K562 (cell line): ENCODE results near the gene SEC14L5. TPM values are rescaled to one million over a fixed set of nuclear protein-coding genes. Genes with fewer than 3 reads are reported as not detected.

Experiments used
- ATAC-seq: fragments of 200-7000 bp; cut with Tn5 transposase; 3 replicates; pipeline ENCODE4 v1.9.1; 2020; ENCODE audit warnings: moderate library complexity
- BruUV-seq: library from RNA; stranded (reverse); fragments of 400-500 nt; replicated peaks from 2 replicates; lab custom pipeline; 2021; lab: Mats Ljungman, UMichigan
- CTCF ChIA-PET: fragments of 300-600 bp; formaldehyde crosslinking; extraction: SDS; loops from one replicate; lab custom pipeline; 2021; ENCODE audit warnings: low intra/inter-chr PET ratio; lab: Yijun Ruan, JAX
- POLR2A ChIA-PET: fragments of 300-600, 350-650 bp; sonication (Branson Sonifier 250); formaldehyde crosslinking; extraction: SDS; loops from one replicate; lab custom pipeline; 2021; ENCODE audit warnings: antibody characterized with exemption, inconsistent platforms; lab: Yijun Ruan, JAX
- DNase-seq, 4 experiments: peaks; one replicate each; pipeline versions ENCODE4 v3.0.0 to v3.0.0-alpha.2; 2011 to 2018; ENCODE audit warnings: low spot score in 3 of 4, mixed read lengths in 3 of 4; ENCODE audit errors: extremely low read depth in 1 of 4
- FAIRE-seq: peaks from 2 replicates; lab custom pipeline; 2011; peaks lifted over from hg19 to GRCh38; lab: Jason Lieb, UNC
- H2AFZ ChIP-seq: 2 replicates; pipeline ENCODE4 v1.6.0; 2011; ENCODE audit warnings: low read depth, low read length, control low read depth, inconsistent platforms
- H3K27ac ChIP-seq: fragments of 200-600 bp; 3 replicates; pipeline ENCODE4 v1.8.0; 2011; ENCODE audit warnings: low read depth, mild to moderate bottlenecking, control low read depth, inconsistent platforms, low read length, moderate library complexity, mixed read lengths; ENCODE audit errors: extremely low read depth
- H3K27me3 ChIP-seq, 2 experiments: fragments of 300-600 bp in 1 of 2; 2 replicates in 1 of 2; 3 replicates in 1 of 2; pipeline versions ENCODE4 v1.6.0 to v1.8.0; 2011; ENCODE audit warnings: inconsistent platforms in 2 of 2, low read length in 2 of 2, mild to moderate bottlenecking in 1 of 2, mixed read lengths in 1 of 2, moderate library complexity in 1 of 2; ENCODE audit not compliant: control insufficient read depth in 2 of 2, insufficient read depth in 2 of 2
- H3K36me3 ChIP-seq: fragments of 300-600 bp; 3 replicates; pipeline ENCODE4 v1.8.0; 2011; ENCODE audit warnings: mild to moderate bottlenecking, low read length, inconsistent platforms; ENCODE audit not compliant: control insufficient read depth, insufficient read depth
- H3K4me1 ChIP-seq, 2 experiments: fragments of 200-600 bp in 1 of 2; replicated peaks in 1 of 2; 2 replicates in 1 of 2; 3 replicates in 1 of 2; pipeline versions ENCODE4 v1.5.1 to v1.8.0; 2011; ENCODE audit warnings: inconsistent platforms in 2 of 2, low read length in 2 of 2, mild to moderate bottlenecking in 1 of 2, mixed read lengths in 1 of 2, moderate library complexity in 1 of 2; ENCODE audit not compliant: control insufficient read depth in 2 of 2, insufficient read depth in 2 of 2
- H3K4me2 ChIP-seq: 2 replicates; pipeline ENCODE4 v1.6.1; 2011; ENCODE audit warnings: low read length, control low read depth, inconsistent platforms, mixed read lengths; ENCODE audit not compliant: insufficient read depth
- H3K4me3 ChIP-seq: fragments of 200-600 bp; sonication (generic), shearing (Covaris generic); 2 replicates; pipeline ENCODE4 v1.5.1; 2016; ENCODE audit warnings: control low read depth, inconsistent platforms
- H3K79me2 ChIP-seq: fragments of 200-600 bp; 3 replicates; pipeline ENCODE4 v1.8.0; 2011; ENCODE audit warnings: low read length, inconsistent platforms; ENCODE audit not compliant: control insufficient read depth, insufficient read depth
- H3K9ac ChIP-seq, 2 experiments: 2 replicates each; pipeline versions ENCODE4 v1.6.0 to v1.6.1; 2011; ENCODE audit warnings: low read depth in 2 of 2, low read length in 2 of 2, control low read depth in 1 of 2, inconsistent platforms in 1 of 2, mild to moderate bottlenecking in 1 of 2, mixed read lengths in 1 of 2; ENCODE audit not compliant: insufficient read depth in 1 of 2
- H3K9me1 ChIP-seq: one replicate; pipeline ENCODE4 v1.6.0; 2011; ENCODE audit warnings: inconsistent platforms, mild to moderate bottlenecking, low read length, moderate library complexity; ENCODE audit not compliant: control insufficient read depth, insufficient read depth
- H3K9me3 ChIP-seq: replicated peaks from 2 replicates; pipeline ENCODE4 v1.5.1; 2011; ENCODE audit warnings: low read depth, low read length, inconsistent platforms; ENCODE audit not compliant: control insufficient read depth, insufficient read depth
- H4K20me1 ChIP-seq: replicated peaks from 2 replicates; pipeline ENCODE4 v1.6.1; 2011; ENCODE audit warnings: low read length, inconsistent platforms, mixed read lengths; ENCODE audit not compliant: control insufficient read depth, insufficient read depth
- CBFA2T3 ChIP-seq: fragments of 450-650 bp; IDR thresholded peaks from 2 replicates; pipeline ENCODE4 v1.6.1; 2017
- FOS ChIP-seq: IDR thresholded peaks from 3 replicates; pipeline ENCODE4 v1.6.1; 2011; ENCODE audit not compliant: insufficient read length; ENCODE audit errors: extremely low read depth
- STAG1 ChIP-seq: sonication (generic); formaldehyde crosslinking; IDR thresholded peaks from 2 replicates; pipeline ENCODE4 v1.5.0; 2020; ENCODE audit warnings: missing genetic modification reagents, borderline replicate concordance
- ZFP36 ChIP-seq: fragments of 150-350 bp; IDR thresholded peaks from 2 replicates; pipeline ENCODE4 v1.6.1; 2018; ENCODE audit warnings: low read length, low read depth; ENCODE audit not compliant: partially characterized antibody
- WGBS: fragments of 100-300 bp; shearing (Covaris generic); methylation state at CpG from one replicate; pipeline ENCODE4 v1.1.6; 2016; ENCODE audit warnings: low coverage, mixed read lengths; ENCODE audit not compliant: insufficient coverage; ENCODE audit errors: missing lambda C conversion rate; 5-methylcytosine and 5-hydroxymethylcytosine counted together
- in situ Hi-C: fragments of 300-500 bp; cut with MboI; formaldehyde crosslinking; loops from 4 replicates; pipeline ENCODE4 v1.15.0; 2018; ENCODE audit warnings: inconsistent platforms, mixed read lengths
- intact Hi-C: fragments of 100-400 bp; cut with micrococcal nuclease; formaldehyde crosslinking; loops from 2 replicates; pipeline ENCODE4 v1.14.2; 2022
- polyA plus RNA-seq, 8 experiments: library from polyadenylated mRNA; depleted of rRNA in 4 of 8; stranded (reverse) in 5 of 8; unstranded in 3 of 8; fragments of >200 nt; fragmentation: Nextera tagmentation in 2 of 8; fragmentation: Illumina TruSeq in 1 of 8; extraction: Ambion mirVana in 2 of 8; extraction: Trizol in 1 of 8; gene quantifications; 2 replicates each; pipeline versions ENCODE4 v1.2.1 to v1.2.3, GENCODE V29; 2011 to 2014; ENCODE audit warnings: inconsistent platforms in 1 of 8, missing spikeins in 1 of 8
- total RNA-seq, 7 experiments: library from RNA; depleted of rRNA in 6 of 7; stranded (reverse); fragments of >200 nt in 6 of 7; fragmentation: Illumina TruSeq in 2 of 7; extraction: Trizol in 2 of 7; gene quantifications; 2 replicates each; pipeline versions ENCODE4 v1.2.1 to v1.2.3, GENCODE V29; 2011 to 2021; ENCODE audit warnings: low replicate concordance in 1 of 7

The SEC14L5 gene
- total and polyA plus RNA-seq, 9 of the 15 experiments (the other 6 are each of a cell fraction or from before 2014, with no cell fraction given) = 0.11 TPM; not detected in 8

DNA sequence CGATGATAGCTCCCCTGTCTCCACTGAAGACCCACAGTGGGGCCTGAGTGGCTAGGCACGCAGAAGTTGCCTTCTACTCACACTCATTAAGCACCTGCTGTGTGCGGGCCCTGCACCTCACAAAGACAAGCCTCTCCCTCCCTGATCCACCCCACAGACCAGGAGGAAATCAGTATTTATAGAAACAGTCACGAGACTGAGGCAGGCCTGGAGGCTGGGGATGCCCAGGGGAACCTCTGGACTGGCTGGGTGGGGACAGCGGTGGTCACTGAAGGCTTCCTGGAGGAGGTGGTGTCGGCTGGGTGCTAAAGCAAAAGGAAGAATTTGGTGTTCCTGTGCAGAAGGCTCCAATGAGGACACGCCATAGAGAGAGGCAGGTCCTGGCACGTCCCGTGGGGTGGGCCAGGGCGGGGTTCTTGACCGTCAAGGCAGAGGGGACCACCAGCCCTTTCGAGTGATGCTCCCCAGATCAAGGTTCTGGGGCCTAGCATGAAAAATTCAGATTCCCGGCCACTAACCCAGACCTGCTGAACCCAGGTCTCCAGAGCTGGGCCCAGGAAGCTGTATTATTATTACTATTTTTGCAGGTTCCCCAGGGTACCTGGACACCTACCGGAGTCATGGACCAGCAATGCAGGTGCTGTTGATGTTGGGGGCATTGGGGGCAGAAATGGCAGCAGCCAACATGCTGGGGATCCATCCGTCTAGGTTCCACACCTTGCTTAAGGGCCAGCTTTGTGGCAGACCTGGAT is 44.2 kb upstream of the SEC14L5 start:
- no peaks in the 10 kb centered on the region for H4K20me1 ChIP-seq
- WGBS = 38% methylated on average over 14 of the region's 15 CpGs
- no TSS peak for BruUV-seq
- H3K27me3 ChIP-seq = peaks cover 2 to 33% of the 10 kb centered on the region in 2 experiments; a peak in 3 of 5 replicates
- H3K9me1 ChIP-seq = no peaks in the 10 kb centered on the region
- no peaks in the 10 kb centered on the region for H3K79me2 ChIP-seq
- H3K9ac ChIP-seq = no peak overlapping the region
- DNase-seq (no peak), FAIRE-seq (no peak), ATAC-seq (no peak)
- H3K36me3 ChIP-seq = no peaks in the 10 kb centered on the region
- no peaks in the 10 kb centered on the region for H3K9me3 ChIP-seq
- H3K4me3 ChIP-seq = no peak overlapping the region
- H3K4me2 ChIP-seq = no peak overlapping the region
- no peak overlapping the region for H3K27ac ChIP-seq
- intact Hi-C loops = no loop called here
- ChIA-PET CTCF (no interaction called here), POLR2A (interaction anchor here (0.7 to 2.0 kb wide), 5 partner anchors 14 to 127 kb away, joined by 3 to 6 read pairs (median 3); no protein-coding TSS in a partner anchor)
- in situ Hi-C loops = no loop called here
- TF ChIP-seq STAG1 (CRISPR knock-in tag) (no peak), FOS (peak; percentile 13), CBFA2T3 (peak; percentile 76), ZFP36 (peak; percentile 74)
- no peak overlapping the region for H2AFZ ChIP-seq
- H3K4me1 ChIP-seq = peaks cover 0 to 8% of the 10 kb centered on the region in 2 experiments; a peak in 2 of 5 replicates
